Neuronal stem cell (in vitro differentiated cells): ENCODE measurements around the gene UBTF.

Experiments used
- DNase-seq: peaks from one replicate; pipeline ENCODE4 v3.0.0-alpha.2; 2013; ENCODE audit warnings: low spot score
- H2AFZ ChIP-seq: one replicate; pipeline ENCODE4 v1.6.1; 2013; ENCODE audit warnings: mild to moderate bottlenecking, low read length, inconsistent platforms
- H2AK5ac ChIP-seq: 2 replicates; pipeline ENCODE4 v1.6.1; 2013; ENCODE audit warnings: low read depth, mild to moderate bottlenecking, inconsistent platforms, low read length, moderate library complexity, mixed read lengths
- H2BK120ac ChIP-seq: 2 replicates; pipeline ENCODE4 v1.6.1; 2013; ENCODE audit warnings: low read depth, mild to moderate bottlenecking, inconsistent platforms, low read length, moderate library complexity, mixed read lengths
- H2BK12ac ChIP-seq: one replicate; pipeline ENCODE4 v1.6.1; 2013; ENCODE audit warnings: low read length, inconsistent platforms
- H2BK15ac ChIP-seq: 2 replicates; pipeline ENCODE4 v1.6.1; 2013; ENCODE audit warnings: mild to moderate bottlenecking, low read length, inconsistent platforms, mixed read lengths
- H2BK5ac ChIP-seq: one replicate; pipeline ENCODE4 v1.6.1; 2013; ENCODE audit warnings: inconsistent platforms, mild to moderate bottlenecking, low read length, moderate library complexity
- H3K14ac ChIP-seq: one replicate; pipeline ENCODE4 v1.6.1; 2013; ENCODE audit warnings: low read length, inconsistent platforms
- H3K18ac ChIP-seq: 2 replicates; pipeline ENCODE4 v1.6.1; 2013; ENCODE audit warnings: low read length, inconsistent platforms
- H3K23ac ChIP-seq: 2 replicates; pipeline ENCODE4 v1.6.1; 2013; ENCODE audit warnings: low read depth, mild to moderate bottlenecking, mixed read lengths, low read length, inconsistent platforms; ENCODE audit not compliant: poor library complexity
- H3K27ac ChIP-seq: replicated peaks from 3 replicates; pipeline ENCODE4 v1.5.1; 2013; ENCODE audit warnings: low read length, inconsistent platforms
- H3K27me3 ChIP-seq, 3 experiments: 2 replicates each; pipeline ENCODE4 v1.6.1; 2013; ENCODE audit warnings: low read length in 3 of 3, mild to moderate bottlenecking in 2 of 3, inconsistent platforms in 1 of 3, low read depth in 1 of 3, mixed read lengths in 1 of 3, moderate library complexity in 1 of 3; ENCODE audit not compliant: control insufficient read depth in 3 of 3, insufficient read depth in 3 of 3
- H3K36me3 ChIP-seq, 2 donors: replicated peaks in 1 of 2; 2 replicates each; pipeline ENCODE4 v1.6.1; 2013; ENCODE audit warnings: low read length in 2 of 2; ENCODE audit not compliant: control insufficient read depth in 2 of 2, insufficient read depth in 2 of 2
- H3K4ac ChIP-seq: 2 replicates; pipeline ENCODE4 v1.6.1; 2013; ENCODE audit warnings: inconsistent platforms, mild to moderate bottlenecking, low read length, moderate library complexity
- H3K4me1 ChIP-seq, 2 donors: 1 replicate in 1 of 2; 2 replicates in 1 of 2; pipeline ENCODE4 v1.6.1; 2013; ENCODE audit warnings: low read length in 2 of 2, low read depth in 1 of 2; ENCODE audit not compliant: control insufficient read depth in 2 of 2, insufficient read depth in 1 of 2
- H3K4me2 ChIP-seq: one replicate; pipeline ENCODE4 v1.6.1; 2013; ENCODE audit warnings: mild to moderate bottlenecking, low read length, inconsistent platforms; ENCODE audit not compliant: insufficient read depth, poor library complexity, severe bottlenecking
- H3K4me3 ChIP-seq, 2 donors: 2 replicates each; pipeline ENCODE4 v1.5.1; 2013; ENCODE audit warnings: low read length in 2 of 2, mild to moderate bottlenecking in 2 of 2, inconsistent platforms in 1 of 2, moderate library complexity in 1 of 2
- H3K79me1 ChIP-seq: one replicate; pipeline ENCODE4 v1.6.1; 2013; ENCODE audit warnings: low read depth, mild to moderate bottlenecking, inconsistent platforms, low read length, moderate library complexity
- H3K9ac ChIP-seq: one replicate; pipeline ENCODE4 v1.6.1; 2013; ENCODE audit warnings: mild to moderate bottlenecking, low read depth, low read length, inconsistent platforms; ENCODE audit not compliant: poor library complexity
- H3K9me3 ChIP-seq, 2 donors: replicated peaks in 1 of 2; 2 replicates each; pipeline versions ENCODE3 to v1.6.1; 2013; ENCODE audit warnings: low read length in 2 of 2, mild to moderate bottlenecking in 2 of 2, inconsistent platforms in 1 of 2, low read depth in 1 of 2, mixed read lengths in 1 of 2, moderate library complexity in 1 of 2; ENCODE audit not compliant: control insufficient read depth in 2 of 2, insufficient read depth in 1 of 2
- H4K8ac ChIP-seq: one replicate; pipeline ENCODE4 v1.6.1; 2013; ENCODE audit warnings: low read depth, mild to moderate bottlenecking, inconsistent platforms, low read length, moderate library complexity
- H4K91ac ChIP-seq: one replicate; pipeline ENCODE4 v1.6.1; 2013; ENCODE audit warnings: low read length, low read depth, mild to moderate bottlenecking, inconsistent platforms; ENCODE audit not compliant: poor library complexity
- WGBS, 2 donors: extraction: QIAGEN DNeasy Blood & Tissue Kit; methylation state at CpG; one replicate each; pipeline ENCODE4 v1.1.7; 2013; ENCODE audit warnings: missing lambda C conversion rate in 2 of 2, mixed read lengths in 1 of 2; ENCODE audit not compliant: insufficient read length in 2 of 2, insufficient replicate concordance in 1 of 2; ENCODE audit errors: extremely low coverage in 2 of 2; 5-methylcytosine and 5-hydroxymethylcytosine counted together

The UBTF gene

DNA sequence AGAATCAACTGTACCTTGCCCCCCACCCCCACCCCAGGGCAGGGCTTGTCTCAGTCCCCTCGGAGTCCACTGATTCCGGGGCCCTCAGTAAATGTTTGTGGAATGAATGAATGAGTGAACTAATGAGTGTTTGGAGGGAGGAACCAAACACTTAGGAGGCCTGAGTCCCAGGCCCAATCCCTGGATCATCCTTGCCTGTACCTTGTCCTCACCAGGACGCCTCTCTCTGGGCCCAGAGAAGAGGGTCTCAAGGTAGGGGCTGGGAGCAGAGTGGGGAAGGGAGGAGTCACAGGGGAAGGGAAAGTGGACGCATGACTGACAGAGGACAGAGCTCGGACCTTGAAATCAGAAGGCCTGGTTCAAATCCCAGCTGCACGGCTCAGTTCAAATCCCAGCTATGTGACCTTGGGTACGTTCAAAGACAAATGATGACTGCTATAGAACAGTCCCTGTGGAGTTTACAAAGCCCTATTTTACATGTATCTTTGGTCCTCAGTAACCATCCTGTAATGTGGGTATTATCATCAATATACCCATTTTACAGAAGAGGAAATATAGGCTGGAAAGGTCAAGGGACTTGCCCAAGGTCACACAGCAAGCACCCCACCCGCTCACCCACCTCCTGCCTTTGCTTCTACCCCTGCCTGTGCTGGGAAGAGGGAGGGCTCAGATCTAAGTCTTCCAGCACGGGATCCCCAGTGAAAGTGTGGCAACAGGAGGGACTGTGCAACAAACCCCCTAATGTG lies 30.2 kb upstream of the UBTF start:
- H3K14ac ChIP-seq, result no peak overlapping the region
- H2BK12ac ChIP-seq, result no peak overlapping the region
- peaks cover 0 to 43% (median 0%) of the 10 kb centered on the region in 3 experiments for H3K27me3 ChIP-seq
- H3K4me2 ChIP-seq, result no peak overlapping the region
- H3K79me1 ChIP-seq, result no peaks in the 10 kb centered on the region
- no CpG with 5 or more reads among the region's 9 CpGs for WGBS, 2 donors
- H3K18ac ChIP-seq, result no peak overlapping the region
- peak overlapping the region; percentile 38 for H2BK15ac ChIP-seq
- peaks cover 0 to 7% of the 10 kb centered on the region in 2 donors for H3K4me1 ChIP-seq
- peak overlapping the region; percentile 74 for H2AK5ac ChIP-seq
- H2BK5ac ChIP-seq, result no peak overlapping the region
- no peak overlapping the region for H3K27ac ChIP-seq
- no peak overlapping the region for H3K4me3 ChIP-seq
- H4K8ac ChIP-seq, result no peak overlapping the region
- no peak overlapping the region for H4K91ac ChIP-seq
- H3K23ac ChIP-seq, result peak overlapping the region; percentile 29
- H3K36me3 ChIP-seq, result no peaks in the 10 kb centered on the region
- peak overlapping the region; percentile 32 for H3K9ac ChIP-seq
- H3K4ac ChIP-seq, result no peak overlapping the region
- DNase-seq, result no peak
- no peak overlapping the region for H2AFZ ChIP-seq
- no peak overlapping the region for H2BK120ac ChIP-seq
- H3K9me3 ChIP-seq, result peaks cover 0 to 2% of the 10 kb centered on the region in 2 donors

DNA sequence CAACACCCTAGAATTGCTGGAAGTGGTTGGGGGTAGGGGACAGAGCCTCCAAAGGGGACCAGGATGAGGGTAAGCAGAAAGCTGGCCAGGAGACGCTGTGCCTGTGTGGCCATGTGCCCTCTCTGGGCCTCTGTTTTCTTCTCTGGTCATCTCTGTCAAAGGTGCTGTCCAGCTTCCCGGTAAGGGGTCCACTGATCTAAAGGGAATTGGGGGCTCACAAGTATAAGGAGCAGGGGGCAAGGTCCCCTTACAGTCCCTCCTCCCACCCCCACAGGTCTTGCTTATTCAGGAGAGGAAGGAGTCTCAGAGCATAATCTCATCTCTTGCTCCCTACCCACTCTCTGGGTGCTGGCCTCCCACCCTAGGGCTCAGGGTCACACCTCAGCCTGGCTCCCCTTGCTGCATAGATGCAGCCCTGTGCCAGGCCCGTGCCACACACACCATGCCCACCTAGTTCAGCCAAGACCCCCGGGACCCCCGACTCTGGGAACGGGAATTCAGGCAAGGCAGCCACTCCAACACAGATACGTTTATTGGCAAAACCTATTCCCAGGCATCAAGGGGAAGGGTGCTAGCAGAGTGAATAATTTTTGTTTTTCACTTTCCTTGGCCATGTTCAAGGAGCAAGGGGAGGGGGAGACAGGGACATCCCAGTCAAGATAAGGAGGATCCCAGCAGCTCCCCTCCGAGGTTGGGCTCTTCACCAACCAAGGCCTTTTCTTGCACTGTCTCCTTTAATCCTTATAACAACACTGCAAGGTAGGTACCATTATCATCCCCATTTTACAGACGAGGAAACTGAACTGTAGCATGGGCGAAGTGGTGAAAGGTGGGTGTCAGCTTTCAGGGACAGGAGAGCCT lies 28.6 kb upstream of the UBTF start:
- Histone ChIP-seq H3K36me3 (no peaks in the 10 kb centered on the region), H3K4me2 (no peak overlapping the region), H4K8ac (no peak overlapping the region), H3K27ac (no peak overlapping the region), H3K9me3 (peaks cover 0 to 2% of the 10 kb centered on the region in 2 donors), H2BK12ac (peak overlapping the region; percentile 54), H2AFZ (no peak overlapping the region), H2BK120ac (no peak overlapping the region), H3K4me1 (peaks cover 0 to 7% of the 10 kb centered on the region in 2 donors), H2BK15ac (peak overlapping the region; percentile 54), H3K27me3 (peaks cover 0 to 39% (median 0%) of the 10 kb centered on the region in 3 experiments), H3K79me1 (no peaks in the 10 kb centered on the region), H3K4me3 (no peak overlapping the region), H3K18ac (peak overlapping the region; percentile 56), H4K91ac (no peak overlapping the region), H3K14ac (no peak overlapping the region), H3K23ac (no peak overlapping the region), H3K9ac (no peak overlapping the region), H2BK5ac (no peak overlapping the region), H2AK5ac (peak overlapping the region; percentile 14), H3K4ac (peak overlapping the region; percentile 81)
- no peak for DNase-seq
- no CpG with 5 or more reads among the region's 10 CpGs for WGBS, 2 donors

DNA sequence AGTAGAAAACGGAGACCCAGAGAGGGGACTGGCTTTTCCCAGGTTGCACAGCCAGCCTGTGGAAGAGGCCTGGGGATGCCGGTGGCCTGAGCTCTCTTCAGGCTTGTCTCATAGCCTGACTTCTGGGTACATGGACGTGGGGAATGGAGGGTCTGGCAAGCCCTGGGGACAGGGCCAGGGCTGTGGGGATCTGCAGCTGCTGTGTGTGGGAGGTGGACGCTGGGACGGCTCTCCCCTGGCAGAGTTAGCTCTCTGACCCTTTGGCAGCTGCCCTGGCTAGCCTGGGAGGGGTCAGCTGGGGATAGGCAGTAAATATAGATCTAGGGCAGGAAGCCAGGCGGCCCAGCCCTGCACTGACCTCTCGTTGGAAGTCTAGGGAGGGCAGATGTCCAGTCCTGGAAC lies 28.0 kb upstream of the UBTF start:
- H2AFZ ChIP-seq, result peak overlapping the region; percentile 52
- no peak overlapping the region for H2BK120ac ChIP-seq
- H2BK12ac ChIP-seq, result no peak overlapping the region
- H3K9me3 ChIP-seq, result peaks cover 0 to 2% of the 10 kb centered on the region in 2 donors
- DNase-seq, result no peak
- no peak overlapping the region for H3K23ac ChIP-seq
- H3K4me3 ChIP-seq, result no peak overlapping the region
- no peaks in the 10 kb centered on the region for H3K79me1 ChIP-seq
- H3K4ac ChIP-seq, result no peak overlapping the region
- H4K8ac ChIP-seq, result no peak overlapping the region
- no peak overlapping the region for H3K14ac ChIP-seq
- no peak overlapping the region for H3K4me2 ChIP-seq
- H3K18ac ChIP-seq, result peak overlapping the region; percentile 11
- H2AK5ac ChIP-seq, result no peak overlapping the region
- H2BK15ac ChIP-seq, result peak overlapping the region; percentile 54
- no peak overlapping the region for H4K91ac ChIP-seq
- no peak overlapping the region for H3K27ac ChIP-seq
- H3K36me3 ChIP-seq, result no peaks in the 10 kb centered on the region
- H3K27me3 ChIP-seq, result peaks cover 0 to 39% (median 0%) of the 10 kb centered on the region in 3 experiments
- H2BK5ac ChIP-seq, result no peak overlapping the region
- H3K9ac ChIP-seq, result no peak overlapping the region
- no CpG with 5 or more reads among the region's 7 CpGs for WGBS, 2 donors
- H3K4me1 ChIP-seq, result peaks cover 0 to 7% of the 10 kb centered on the region in 2 donors

DNA sequence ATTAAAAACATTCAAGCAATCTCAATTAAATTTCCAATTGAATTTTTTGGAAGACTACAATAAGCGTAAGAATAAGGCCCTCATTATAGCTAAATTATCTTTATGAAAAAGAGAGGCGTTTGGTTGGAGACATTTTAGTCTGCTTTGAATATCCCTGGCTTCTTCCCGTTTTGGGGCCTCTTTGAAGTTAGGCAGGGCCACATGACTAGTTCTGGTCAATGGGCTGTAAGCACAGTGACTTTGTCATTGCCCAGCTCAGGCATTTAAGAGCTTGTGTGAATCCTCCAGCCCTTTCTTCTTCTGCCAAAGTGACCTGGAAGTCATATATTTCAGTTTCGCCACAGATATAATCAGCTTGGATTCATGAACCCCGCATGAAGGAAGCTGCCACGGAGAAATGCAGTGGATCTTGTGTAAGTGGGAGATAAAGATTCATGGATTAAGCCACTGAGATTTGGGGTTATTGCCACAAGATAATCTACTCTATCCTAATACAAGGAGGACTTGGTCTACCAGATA lies 21.7 kb upstream of the UBTF start:
- no CpG with 5 or more reads among the region's 6 CpGs for WGBS, 2 donors
- Histone ChIP-seq H2BK12ac (no peak overlapping the region), H3K4me1 (peaks cover 0 to 2% of the 10 kb centered on the region in 2 donors), H4K91ac (no peak overlapping the region), H3K4me2 (no peak overlapping the region), H3K36me3 (no peaks in the 10 kb centered on the region), H3K4ac (no peak overlapping the region), H2AFZ (no peak overlapping the region), H2AK5ac (no peak overlapping the region), H3K23ac (no peak overlapping the region), H3K9me3 (peaks cover 0 to 4% of the 10 kb centered on the region in 2 donors), H4K8ac (no peak overlapping the region), H3K18ac (no peak overlapping the region), H2BK120ac (no peak overlapping the region), H3K14ac (no peak overlapping the region), H3K4me3 (no peak overlapping the region), H3K9ac (no peak overlapping the region), H3K79me1 (no peaks in the 10 kb centered on the region), H3K27ac (no peak overlapping the region), H2BK5ac (no peak overlapping the region), H3K27me3 (peaks cover 0 to 4% (median 0%) of the 10 kb centered on the region in 3 experiments), H2BK15ac (no peak overlapping the region)
- no peak for DNase-seq
